Skin epidermis (tissue), 12 donors: ENCODE measurements around the gene UBE2L3.
"Not testable (repeated sequence)": the region's sequence is repeated elsewhere in the genome, so short reads cannot be mapped to it uniquely, and the experiment has no call there.

Experiments
- H3K27ac ChIP-seq, 21 experiments: fragments of 200-600 bp; sonication (generic) in 11 of 21; one replicate each; pipeline ENCODE4 v1.5.0; 2020; ENCODE audit warnings: mild to moderate bottlenecking in 3 of 21, inconsistent platforms in 2 of 21, moderate library complexity in 2 of 21
- H3K4me3 ChIP-seq, 7 experiments: fragments of 200-600 bp; sonication (generic) in 2 of 7; one replicate each; pipeline ENCODE4 v1.5.0; 2020; ENCODE audit warnings: inconsistent platforms in 2 of 7, mild to moderate bottlenecking in 2 of 7, moderate library complexity in 1 of 7

UBE2L3 gene

DNA sequence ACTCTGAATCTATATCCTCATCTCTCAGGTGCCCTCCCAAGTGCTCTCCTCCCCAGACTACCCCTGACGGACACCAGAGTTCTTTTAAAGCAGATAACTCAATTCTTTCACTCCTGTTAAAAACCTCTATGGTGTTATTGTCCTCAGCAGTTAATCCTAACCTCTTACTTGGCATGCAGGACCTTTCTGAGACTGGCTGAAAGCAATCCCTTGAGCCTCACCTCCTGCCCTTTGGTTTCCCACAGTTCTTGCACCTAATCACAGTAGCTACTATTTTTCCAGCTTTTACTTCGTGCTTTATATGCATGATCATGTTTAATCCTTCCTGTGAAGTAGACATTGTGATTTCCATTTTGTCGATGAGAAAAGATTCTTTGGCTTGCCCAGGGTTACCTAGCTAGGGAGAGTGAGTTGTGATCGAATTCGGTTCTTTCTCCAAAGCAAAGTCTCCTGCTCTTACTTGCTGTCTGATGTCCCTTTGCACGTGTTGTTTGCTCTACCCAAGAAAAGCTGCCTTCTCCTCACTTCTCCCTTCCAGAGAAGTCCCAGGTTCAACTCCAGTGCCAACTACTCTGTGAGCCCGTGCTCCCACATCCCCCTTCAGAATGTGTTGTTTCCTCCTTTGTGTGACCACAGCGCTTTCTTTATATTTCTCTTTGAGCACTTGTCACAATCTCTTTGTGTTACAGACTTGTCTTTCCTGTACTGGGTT, 2.1 kb downstream of the UBE2L3 start:
- peak overlapping the region in 2 of 7 experiments; percentile 89 to 90 for H3K4me3 ChIP-seq
- peak overlapping the region in 4 of 21 experiments; percentile 36 to 98 (median 68) for H3K27ac ChIP-seq

DNA sequence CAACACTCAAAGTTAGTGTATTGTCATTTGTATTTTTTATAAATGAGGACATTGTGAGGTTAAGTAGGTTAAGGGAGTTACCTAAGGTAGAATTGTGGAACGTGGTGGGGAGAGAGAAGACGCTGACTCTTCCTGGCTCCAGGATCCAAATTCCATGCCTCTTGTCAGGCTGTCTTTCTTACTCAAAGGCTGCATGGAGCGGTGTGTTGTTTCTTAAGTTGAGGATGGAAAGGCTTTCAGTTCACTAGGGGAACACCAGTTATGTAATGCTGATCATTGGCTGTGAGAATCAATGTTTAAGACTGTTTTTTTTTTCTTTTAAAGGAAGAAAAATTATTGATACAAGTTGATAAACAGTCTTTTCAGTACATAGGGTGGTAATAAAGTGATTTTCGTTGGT, 2.9 kb downstream of the UBE2L3 start:
- peak overlapping the region in 3 of 21 experiments; percentile 36 to 51 (median 37) for H3K27ac ChIP-seq
- no peak overlapping the region for H3K4me3 ChIP-seq

DNA sequence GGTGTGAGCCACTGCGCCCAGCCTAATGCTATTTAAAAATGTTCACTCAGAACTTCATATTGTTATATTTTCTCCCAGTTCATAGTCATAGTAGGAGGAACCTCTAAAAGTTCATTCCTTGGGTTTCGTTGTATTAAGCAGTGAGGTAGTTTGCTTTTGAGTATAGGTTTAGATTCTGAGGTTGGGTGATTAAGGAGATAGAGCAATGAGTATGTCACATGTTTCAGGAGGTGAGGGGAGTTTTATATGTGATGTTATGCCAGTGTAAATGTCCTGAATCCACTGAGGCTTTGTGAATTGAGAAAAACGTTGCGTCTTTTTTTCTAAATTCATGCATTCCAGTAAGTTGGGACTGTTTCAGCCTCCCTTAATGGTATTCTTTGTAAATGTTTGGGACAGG, 4.2 kb downstream of the UBE2L3 start:
- H3K27ac ChIP-seq, result peak overlapping the region in 2 of 21 experiments; percentile 6 to 51

DNA sequence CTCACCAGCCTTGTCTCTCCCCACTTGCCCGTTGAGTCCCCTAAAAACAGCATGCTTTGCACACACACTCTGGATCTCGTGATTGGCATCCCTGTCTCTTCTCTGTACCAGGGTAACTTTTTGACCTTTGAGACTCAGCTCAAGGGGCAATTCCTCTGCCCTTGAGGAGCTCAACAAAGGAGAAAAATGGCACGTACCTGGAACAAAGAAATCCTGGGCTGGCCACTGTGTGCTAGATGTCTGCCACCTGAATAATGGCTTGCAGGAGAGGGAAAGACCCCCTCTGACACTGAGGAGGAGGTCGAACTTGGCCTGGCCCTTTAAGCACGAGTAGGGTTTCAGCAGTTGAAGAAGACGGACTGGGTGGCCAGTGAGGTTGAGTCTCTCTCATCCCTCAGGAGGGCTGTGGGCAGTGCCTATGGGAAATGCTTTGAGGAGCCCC, 5.8 kb downstream of the UBE2L3 start:
- Histone ChIP-seq H3K27ac (no peak overlapping the region), H3K4me3 (no peak overlapping the region)

More for the DNA sequence above, 4.2 kb downstream of the UBE2L3 start:
- no peak overlapping the region for H3K4me3 ChIP-seq

DNA sequence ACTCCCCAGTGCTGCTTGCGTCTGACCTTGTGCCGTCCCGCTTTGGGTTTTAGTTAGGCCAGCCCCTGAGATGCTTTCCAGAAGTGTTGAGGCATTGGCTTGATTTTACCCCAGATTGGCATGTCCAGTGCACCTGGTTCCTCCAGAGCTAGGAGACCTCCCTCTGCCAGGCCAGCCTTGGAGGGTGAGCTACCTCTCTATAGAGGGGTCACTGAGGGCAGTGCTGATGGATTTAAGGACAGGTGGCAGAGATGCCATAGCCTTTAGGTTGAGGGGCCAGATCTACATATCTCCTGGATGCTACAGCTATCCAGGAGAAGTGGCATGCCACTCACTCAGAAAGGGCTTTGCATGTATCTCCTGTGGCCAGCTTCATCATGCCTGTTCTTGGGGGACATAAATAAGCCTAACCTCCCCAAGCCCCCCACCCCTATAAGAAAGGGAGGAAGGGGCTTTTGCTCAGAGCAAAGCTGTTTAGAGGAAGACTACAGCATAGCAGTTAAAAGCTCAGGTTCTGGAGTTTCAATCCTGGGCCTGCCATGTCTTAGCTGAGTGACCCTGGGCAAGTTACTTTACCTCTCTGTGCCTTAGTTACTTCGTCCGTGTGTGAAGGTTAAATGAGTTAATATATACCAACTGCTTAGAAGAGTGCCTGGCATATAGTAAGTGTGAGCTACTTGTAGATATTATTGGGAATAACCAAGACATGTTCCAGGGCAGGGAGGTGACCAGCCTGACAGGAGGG, 6.4 kb downstream of the UBE2L3 start:
- no peak overlapping the region for H3K27ac ChIP-seq

DNA sequence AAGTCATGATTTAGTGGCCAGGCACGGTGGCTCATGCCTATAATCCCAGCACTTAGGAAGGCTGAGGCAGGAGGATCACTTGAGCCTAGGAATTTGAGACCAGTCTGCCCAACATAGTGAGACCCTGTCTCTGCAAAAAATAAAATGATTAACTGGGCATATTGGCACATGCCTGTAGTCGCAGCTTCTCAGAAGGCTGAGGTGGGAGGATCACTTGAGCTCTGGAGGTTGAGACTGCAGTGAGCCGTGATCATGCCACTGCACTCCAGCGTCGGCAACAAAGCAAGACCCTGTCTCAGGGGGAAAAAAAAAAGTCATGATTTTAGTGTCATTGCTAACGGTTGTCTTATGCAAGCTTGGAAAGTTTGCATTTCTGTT, 11.9 kb downstream of the UBE2L3 start:
- Histone ChIP-seq H3K4me3 (no peak overlapping the region), H3K27ac (no peak overlapping the region)

More for the DNA sequence above, 6.4 kb downstream of the UBE2L3 start:
- no peak overlapping the region for H3K4me3 ChIP-seq

DNA sequence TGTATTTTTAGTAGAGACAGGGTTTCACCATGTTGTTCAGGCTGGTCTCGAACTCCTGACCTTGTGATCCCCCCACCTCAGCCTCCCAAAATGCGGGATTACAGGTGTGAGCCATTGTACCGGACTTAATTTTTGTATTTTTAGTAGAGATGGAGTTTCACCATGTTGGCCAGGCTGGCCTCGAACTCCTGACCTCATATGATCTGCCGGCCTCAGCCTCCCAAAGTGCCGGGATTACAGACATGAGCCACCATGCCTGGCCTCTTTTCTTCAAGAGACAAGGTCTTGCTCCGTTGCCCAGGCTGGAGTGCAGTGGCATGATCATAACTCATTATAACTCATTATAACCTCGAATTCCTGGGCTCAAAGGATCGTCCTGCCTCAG, 13.1 kb downstream of the UBE2L3 start:
- H3K4me3 ChIP-seq, result not testable (repeated sequence)

DNA sequence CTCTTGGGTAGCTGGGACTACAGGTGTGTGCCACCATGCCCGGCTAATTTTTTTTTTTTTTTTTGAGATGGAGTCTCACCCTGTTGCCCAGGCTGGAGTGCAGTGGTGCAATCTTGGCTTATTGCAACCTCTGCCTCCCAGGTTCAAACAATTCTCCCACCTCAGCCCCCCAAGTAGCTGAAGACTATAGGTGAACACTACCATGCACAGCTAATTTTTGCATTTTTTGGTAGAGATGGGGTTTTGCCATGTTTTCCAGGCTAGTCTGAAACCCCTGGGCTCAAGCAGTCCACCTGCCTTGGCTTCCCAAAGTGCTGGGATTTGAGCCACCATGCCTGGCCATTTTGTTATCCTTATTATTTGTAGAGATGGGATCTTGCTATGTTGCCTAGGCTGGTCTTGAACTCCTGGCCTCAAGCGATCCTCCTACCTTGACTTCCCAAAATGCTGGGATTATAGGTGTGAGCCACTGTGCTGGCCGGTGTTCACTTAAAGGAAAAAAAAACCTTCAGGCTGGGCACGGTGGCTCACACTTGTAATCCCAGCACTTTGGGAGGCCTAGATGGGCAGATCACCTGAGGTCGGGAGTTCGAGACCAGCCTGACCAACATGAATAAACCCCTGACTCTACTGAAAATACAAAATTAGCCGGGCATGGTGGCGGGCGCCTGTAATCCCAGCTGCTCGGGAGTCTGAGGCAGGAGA, 13.6 kb downstream of the UBE2L3 start:
- H3K27ac ChIP-seq, H3K4me3 ChIP-seq: not testable (repeated sequence)

More for the DNA sequence above, 13.1 kb downstream of the UBE2L3 start:
- H3K27ac ChIP-seq, result not testable (repeated sequence)

DNA sequence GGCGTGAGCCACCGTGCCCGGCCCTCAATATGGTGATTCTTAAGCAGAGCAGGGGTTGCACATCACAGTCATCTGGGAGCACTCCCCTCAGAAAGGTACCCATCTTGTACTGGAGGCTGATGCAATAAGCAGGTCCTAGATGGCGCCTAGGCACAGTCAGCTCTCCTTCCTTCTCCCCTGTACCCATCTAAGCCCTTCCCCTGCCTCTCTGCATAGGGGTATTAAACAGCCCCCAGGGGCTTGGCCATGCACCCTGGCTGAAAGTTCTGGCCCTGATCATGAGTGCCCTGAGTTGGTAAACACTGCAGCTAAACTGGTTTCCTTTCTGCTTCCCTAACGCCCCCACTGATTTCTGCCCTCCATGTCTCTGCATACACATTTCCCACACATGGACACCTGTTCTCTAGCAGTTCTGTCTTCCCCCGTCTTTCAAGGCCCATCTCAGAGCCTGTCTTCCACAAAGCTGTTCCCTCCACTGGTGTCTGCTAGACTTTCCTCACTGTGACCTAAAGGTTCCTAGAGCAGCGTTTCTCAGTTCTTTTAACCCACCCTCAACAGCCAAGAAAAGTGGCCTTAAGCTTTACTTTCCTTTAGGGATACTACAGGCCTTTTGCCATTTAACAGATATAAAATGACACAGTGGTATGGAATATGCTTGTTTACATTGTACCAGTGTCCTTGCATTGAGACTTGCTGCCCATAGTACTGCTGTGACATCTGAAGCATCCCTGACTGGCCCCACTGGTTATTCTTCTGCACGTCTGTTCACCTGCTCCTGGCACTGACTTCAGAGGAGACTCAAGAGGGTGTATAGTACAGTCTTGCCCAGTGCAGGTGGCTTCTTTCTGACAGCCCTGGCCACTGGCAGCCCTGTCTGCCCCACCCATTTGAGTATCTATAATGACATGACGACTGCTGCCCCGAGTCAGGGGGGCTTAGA, 15.6 kb downstream of the UBE2L3 start:
- Histone ChIP-seq H3K27ac (no peak overlapping the region), H3K4me3 (no peak overlapping the region)

DNA sequence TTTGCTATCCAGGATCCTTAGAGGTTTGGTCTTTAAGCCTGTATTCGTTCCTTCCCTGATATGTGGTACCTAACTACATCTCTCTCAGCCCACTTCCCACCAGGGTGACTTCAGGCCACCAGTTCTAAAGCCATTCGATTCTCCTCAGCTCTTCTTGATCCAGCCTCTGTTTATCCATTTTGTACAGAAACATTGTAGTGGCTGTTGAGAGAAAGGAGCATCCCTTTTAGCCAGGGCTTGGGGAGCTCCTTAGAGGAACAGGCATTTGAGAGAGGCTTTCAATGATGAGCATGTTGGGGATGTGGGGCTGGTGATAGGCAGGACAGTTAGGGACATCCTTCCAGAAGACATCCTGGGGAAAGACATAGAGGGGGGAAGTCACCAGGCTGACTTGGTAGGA, 17.9 kb downstream of the UBE2L3 start:
- no peak overlapping the region for H3K4me3 ChIP-seq
- H3K27ac ChIP-seq, result no peak overlapping the region

DNA sequence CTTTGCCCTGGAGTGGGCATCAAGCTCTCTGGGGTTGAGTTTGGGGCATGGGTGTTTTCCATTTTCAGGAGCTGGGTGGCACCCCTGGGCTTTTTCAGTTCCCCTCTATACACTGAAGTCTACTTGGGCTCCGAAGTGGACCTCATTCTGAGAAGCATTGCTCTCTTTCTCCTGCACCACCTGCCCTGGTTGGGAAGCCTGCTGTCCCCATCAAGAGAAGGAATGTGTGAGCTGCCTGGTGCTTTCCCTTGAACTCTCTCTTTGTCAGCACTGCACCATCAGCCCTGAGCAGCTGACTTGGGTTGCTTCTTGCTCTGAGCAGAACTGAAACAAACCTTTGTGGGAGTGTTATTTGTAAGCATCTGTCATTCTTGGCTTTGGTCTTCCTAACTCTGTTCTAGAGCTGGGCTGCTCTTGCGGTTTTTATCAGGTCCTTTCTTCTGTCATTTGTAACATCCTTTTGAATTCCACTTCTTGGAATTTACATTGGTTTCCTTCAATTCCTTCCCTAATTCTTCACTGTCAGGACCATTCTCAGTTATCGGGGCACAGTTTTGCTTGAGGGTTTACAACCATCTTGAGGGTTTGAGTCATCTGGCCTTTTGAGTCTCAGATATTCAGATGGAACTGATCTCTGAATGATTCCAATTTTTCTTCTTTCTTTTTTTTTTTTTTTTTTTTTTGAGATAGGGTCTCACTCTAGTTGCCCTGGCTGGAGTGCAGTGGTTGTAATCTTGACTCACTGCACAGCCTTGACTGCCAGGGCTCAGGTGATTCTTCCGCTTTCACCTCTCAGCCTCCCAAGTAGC, 20.5 kb downstream of the UBE2L3 start:
- H3K27ac ChIP-seq, result peak overlapping the region in 6 of 21 experiments; percentile 1 to 29 (median 26)
- H3K4me3 ChIP-seq, result no peak overlapping the region

DNA sequence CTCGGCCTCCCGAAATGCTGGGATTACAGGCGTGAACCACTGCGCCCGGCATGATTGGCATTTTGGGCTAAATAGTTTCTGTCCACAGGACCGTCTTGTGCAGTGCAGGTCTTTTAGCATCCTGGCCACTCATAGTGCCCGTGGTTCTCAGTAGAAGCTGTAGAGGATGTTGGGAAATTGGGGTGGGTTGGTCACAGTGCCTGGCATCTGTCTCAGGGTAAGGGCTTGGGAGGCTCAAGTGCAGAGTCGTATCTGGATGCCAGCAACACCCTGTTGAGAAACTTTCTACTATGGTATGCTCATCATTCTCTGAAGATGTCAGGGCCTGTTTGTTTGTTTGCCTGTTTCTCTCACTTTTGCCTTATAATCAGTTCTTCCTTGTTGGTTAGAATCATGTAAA, 21.9 kb downstream of the UBE2L3 start:
- H3K4me3 ChIP-seq, result no peak overlapping the region
- H3K27ac ChIP-seq, result no peak overlapping the region

DNA sequence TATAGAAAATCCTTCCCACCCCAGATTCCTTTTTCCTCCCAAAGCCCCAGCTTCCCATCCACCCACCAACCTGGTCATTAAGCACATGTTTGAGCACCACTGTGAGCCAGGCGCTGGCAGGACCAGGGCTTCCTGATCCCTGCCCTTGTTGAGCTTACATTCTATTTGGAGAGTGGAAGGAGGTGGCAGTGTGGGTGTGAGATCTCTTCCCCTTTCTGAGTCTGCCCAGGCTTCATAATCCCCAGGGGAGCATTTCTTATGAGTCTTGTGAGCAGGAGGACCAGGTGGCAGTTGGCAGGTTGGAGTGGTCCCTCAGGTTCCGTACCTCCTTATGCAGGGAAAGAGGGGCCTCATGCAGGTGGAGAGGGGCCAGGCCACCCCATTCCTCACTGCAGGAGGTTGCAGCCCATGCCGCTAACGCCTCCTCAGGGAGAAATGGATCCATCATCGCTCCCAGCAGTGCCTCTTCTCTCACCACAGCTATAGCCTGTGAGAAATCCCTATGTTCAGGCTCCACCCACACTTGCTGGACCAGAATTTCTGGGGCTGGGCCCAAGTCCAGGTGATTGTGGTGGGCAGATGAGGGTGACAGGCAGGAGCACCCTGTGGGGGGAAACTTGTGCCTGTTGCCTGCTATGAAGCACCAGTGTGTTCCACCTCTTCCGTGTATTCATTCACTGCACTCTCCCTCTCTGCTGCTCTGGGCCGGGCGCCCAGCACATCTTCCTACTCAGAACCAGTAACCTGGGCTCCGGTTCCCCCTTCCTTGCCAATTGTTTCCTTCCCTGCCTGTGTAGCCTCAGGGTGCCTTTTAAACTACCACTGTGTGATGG, 23.5 kb downstream of the UBE2L3 start:
- H3K27ac ChIP-seq, result peak overlapping the region in 1 of 21 experiments; percentile 5
- H3K4me3 ChIP-seq, result no peak overlapping the region

DNA sequence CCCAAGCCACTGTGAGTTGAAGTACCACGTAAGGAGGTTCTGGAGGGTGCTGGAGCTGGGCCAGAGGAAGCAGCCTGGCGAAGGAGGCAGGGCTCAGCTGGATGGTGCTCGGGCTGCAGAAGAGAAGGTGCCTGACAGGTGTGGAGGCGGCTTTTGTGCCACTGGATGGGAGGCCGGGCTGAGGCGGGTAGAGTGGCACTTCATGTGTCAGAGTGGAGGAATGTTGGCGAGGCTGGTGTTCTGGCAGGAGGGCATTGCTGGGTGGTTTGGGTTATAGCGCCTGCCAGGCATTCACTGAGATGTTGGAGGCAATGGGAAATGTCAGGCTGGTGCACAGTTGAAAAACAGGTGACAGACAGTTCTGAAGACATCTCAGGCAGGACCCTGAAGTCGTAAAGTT, 24.2 kb downstream of the UBE2L3 start:
- H3K27ac ChIP-seq, result no peak overlapping the region
- H3K4me3 ChIP-seq, result no peak overlapping the region

DNA sequence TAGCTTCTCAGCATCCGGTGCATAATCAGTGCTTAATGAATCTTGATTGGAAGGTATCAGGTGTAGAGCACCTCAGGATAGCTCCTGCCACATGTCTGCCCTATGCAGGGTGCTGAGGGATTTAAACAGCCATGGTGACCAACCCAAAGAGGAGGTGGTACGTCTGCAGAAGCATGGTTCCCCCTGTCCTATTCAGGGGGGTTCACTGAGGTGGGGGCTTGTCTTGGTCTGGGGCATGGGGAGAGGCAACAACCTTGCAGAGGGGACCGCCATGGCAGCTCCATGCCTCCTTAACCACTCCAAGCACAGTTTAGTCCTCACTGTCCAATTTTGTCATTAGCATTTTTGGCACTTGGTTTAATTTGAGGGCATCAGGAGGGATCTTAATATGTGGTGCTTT, 24.9 kb downstream of the UBE2L3 start:
- H3K4me3 ChIP-seq, result no peak overlapping the region
- no peak overlapping the region for H3K27ac ChIP-seq

DNA sequence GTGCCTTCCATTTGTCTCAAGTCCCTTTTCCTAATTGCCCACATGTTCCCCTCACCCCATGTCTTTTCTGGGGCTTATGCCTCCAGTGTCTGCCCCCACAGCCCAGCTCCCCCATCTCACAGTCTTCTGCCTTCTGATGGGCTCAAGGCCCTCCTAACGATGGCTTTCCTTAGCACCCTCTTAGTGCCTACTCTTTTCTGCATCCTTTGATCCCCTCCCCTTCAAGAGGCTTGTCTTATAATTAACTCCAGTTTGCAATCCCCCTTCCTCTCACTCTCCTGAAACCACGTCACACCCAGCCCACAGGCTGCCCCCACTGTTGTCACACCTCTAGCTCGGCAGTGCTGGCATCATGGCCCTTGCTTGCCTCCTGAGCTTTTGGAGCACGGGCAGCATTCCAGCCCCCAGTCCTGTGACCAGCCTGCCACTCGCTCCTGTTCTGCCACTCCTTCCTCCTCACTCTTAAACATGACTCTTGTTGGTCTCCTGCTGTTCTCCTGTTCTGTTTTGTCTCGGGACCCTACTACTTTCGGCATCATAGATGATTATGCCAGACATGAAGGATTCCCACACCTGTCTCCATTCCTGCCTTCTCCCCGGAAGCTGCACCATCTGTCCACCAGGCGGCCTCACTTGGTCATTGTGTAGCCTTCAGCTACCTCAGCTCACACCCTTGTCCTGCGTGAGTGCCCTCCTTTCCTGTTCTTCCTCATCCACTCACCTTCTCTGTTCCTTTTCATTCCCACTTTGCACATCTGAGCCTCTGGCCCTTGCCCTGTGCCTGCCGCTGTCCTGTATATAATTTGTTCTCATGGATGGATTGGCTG, 26.1 kb downstream of the UBE2L3 start:
- Histone ChIP-seq H3K27ac (no peak overlapping the region), H3K4me3 (no peak overlapping the region)

DNA sequence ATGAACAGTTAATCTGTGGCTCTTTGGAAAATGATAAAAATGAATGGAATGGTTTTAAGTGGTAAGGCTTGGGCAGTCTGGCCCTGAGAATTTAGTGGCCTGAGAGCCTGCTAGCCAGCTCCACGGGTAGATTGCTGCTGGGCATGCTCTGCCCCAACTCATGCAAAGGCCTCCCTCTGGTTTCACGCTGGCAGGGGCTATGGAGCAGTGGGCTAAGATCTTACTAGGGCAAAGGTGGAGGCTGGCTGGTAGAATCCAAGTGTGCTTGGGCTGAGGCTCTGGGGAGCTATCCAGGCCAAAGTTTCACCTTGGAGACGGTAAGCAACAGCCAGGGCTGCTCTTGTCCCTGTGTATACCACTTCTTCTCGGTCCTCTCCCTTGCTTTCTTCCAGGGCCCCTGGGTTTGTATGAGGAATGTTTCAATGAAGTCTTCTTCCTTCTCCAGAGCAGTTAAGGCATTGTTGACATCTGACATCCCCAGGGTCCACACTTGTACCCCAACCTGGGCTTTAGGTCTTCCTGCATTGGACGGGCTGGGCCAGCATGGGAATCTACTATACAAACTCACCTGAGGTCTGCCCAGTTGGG, 27.4 kb downstream of the UBE2L3 start:
- H3K4me3 ChIP-seq, result no peak overlapping the region
- no peak overlapping the region for H3K27ac ChIP-seq
